SK-N-SH (cell line): Measurements from ENCODE around the gene DBNL.

ENCODE experiments used
- CHD2 ChIP-seq: fragments of 150-350 bp; IDR thresholded peaks from 2 replicates; pipeline ENCODE4 v1.6.1; 2018; ENCODE audit warnings: low read length; ENCODE audit not compliant: partially characterized antibody
- EZH2phosphoT487 ChIP-seq: fragments of 200-600 bp; sonication (generic); IDR thresholded peaks from 2 replicates; pipeline ENCODE4 v1.6.1; 2017; ENCODE audit warnings: low read depth, mixed run types, mild to moderate bottlenecking, antibody characterized with exemption, moderate library complexity, borderline replicate concordance
- GABPA ChIP-seq: IDR thresholded peaks from 2 replicates; pipeline ENCODE4 v1.4.0; 2012; ENCODE audit warnings: low read depth, mild to moderate bottlenecking
- GATA2 ChIP-seq: sonication (generic); formaldehyde crosslinking; IDR thresholded peaks from 2 replicates; pipeline ENCODE4 v1.5.0; 2020; ENCODE audit warnings: mild to moderate bottlenecking, missing genetic modification reagents
- JUND ChIP-seq: IDR thresholded peaks from 2 replicates; pipeline ENCODE4 v1.4.0; 2012
- TAF1 ChIP-seq: IDR thresholded peaks from 2 replicates; pipeline ENCODE4 v1.6.1; 2012; ENCODE audit warnings: low read depth, mild to moderate bottlenecking, low read length, moderate library complexity, borderline replicate concordance
- TF ChIP-seq, protein P1 (sequence below): IDR thresholded peaks from 2 replicates; pipeline ENCODE4; 2012
- TF ChIP-seq, protein P2 (sequence below): fragments of 200-600 bp; sonication (generic); IDR thresholded peaks from 2 replicates; pipeline ENCODE4 v1.6.1; 2017; ENCODE audit warnings: antibody characterized with exemption, mild to moderate bottlenecking, moderate library complexity
- TF ChIP-seq, protein P3 (sequence below): IDR thresholded peaks from 2 replicates; pipeline ENCODE4 v1.6.1; 2012; ENCODE audit warnings: mild to moderate bottlenecking, low read depth, low read length, moderate library complexity
- TF ChIP-seq, protein P4 (sequence below): fragments of 150-350 bp; IDR thresholded peaks from 2 replicates; pipeline ENCODE4 v1.6.1; 2016; ENCODE audit warnings: mild to moderate bottlenecking, low read depth, low read length

DNA sequence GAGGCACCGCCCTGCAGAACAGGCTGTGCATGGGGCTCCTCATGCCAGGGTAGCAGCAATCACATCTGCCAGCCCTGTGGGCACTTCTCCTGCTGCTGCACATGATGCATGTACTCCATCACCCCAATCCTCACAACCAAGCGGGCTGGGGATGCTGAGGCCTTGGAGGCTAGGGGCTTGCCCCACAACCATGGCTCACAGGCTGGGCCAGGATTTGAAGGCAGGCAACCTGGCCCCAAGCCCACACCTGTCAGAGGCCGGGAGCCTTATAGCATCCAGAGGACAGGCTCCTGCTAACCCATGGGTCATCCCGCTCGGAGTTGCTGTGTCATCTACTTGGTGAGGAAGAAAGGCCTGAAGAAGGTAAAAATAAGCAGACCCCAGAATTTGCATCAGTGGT lies 35.6 kb downstream of the DBNL start:
- TF ChIP-seq, protein P1, sequence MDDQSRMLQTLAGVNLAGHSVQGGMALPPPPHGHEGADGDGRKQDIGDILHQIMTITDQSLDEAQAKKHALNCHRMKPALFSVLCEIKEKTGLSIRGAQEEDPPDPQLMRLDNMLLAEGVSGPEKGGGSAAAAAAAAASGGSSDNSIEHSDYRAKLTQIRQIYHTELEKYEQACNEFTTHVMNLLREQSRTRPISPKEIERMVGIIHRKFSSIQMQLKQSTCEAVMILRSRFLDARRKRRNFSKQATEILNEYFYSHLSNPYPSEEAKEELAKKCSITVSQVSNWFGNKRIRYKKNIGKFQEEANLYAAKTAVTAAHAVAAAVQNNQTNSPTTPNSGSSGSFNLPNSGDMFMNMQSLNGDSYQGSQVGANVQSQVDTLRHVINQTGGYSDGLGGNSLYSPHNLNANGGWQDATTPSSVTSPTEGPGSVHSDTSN, result no peak
- TF ChIP-seq, protein P2, sequence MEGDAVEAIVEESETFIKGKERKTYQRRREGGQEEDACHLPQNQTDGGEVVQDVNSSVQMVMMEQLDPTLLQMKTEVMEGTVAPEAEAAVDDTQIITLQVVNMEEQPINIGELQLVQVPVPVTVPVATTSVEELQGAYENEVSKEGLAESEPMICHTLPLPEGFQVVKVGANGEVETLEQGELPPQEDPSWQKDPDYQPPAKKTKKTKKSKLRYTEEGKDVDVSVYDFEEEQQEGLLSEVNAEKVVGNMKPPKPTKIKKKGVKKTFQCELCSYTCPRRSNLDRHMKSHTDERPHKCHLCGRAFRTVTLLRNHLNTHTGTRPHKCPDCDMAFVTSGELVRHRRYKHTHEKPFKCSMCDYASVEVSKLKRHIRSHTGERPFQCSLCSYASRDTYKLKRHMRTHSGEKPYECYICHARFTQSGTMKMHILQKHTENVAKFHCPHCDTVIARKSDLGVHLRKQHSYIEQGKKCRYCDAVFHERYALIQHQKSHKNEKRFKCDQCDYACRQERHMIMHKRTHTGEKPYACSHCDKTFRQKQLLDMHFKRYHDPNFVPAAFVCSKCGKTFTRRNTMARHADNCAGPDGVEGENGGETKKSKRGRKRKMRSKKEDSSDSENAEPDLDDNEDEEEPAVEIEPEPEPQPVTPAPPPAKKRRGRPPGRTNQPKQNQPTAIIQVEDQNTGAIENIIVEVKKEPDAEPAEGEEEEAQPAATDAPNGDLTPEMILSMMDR, result no peak
- TF ChIP-seq CHD2 (no peak), TAF1 (no peak), GATA2 (CRISPR knock-in tag) (no peak), JUND (no peak), GABPA (no peak), EZH2phosphoT487 (no peak)
- TF ChIP-seq, protein P3, sequence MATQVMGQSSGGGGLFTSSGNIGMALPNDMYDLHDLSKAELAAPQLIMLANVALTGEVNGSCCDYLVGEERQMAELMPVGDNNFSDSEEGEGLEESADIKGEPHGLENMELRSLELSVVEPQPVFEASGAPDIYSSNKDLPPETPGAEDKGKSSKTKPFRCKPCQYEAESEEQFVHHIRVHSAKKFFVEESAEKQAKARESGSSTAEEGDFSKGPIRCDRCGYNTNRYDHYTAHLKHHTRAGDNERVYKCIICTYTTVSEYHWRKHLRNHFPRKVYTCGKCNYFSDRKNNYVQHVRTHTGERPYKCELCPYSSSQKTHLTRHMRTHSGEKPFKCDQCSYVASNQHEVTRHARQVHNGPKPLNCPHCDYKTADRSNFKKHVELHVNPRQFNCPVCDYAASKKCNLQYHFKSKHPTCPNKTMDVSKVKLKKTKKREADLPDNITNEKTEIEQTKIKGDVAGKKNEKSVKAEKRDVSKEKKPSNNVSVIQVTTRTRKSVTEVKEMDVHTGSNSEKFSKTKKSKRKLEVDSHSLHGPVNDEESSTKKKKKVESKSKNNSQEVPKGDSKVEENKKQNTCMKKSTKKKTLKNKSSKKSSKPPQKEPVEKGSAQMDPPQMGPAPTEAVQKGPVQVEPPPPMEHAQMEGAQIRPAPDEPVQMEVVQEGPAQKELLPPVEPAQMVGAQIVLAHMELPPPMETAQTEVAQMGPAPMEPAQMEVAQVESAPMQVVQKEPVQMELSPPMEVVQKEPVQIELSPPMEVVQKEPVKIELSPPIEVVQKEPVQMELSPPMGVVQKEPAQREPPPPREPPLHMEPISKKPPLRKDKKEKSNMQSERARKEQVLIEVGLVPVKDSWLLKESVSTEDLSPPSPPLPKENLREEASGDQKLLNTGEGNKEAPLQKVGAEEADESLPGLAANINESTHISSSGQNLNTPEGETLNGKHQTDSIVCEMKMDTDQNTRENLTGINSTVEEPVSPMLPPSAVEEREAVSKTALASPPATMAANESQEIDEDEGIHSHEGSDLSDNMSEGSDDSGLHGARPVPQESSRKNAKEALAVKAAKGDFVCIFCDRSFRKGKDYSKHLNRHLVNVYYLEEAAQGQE, result no peak
- TF ChIP-seq, protein P4, sequence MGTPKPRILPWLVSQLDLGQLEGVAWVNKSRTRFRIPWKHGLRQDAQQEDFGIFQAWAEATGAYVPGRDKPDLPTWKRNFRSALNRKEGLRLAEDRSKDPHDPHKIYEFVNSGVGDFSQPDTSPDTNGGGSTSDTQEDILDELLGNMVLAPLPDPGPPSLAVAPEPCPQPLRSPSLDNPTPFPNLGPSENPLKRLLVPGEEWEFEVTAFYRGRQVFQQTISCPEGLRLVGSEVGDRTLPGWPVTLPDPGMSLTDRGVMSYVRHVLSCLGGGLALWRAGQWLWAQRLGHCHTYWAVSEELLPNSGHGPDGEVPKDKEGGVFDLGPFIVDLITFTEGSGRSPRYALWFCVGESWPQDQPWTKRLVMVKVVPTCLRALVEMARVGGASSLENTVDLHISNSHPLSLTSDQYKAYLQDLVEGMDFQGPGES, result no peak
